ENCODE results near the gene HLA-DPA1.

Gene HLA-DPA1

GRCh38 chr6:33014841-33015634 lies 58.4 kb downstream of the HLA-DPA1 start:
- peak; percentile 77 for DNase-seq

Data from RPMI8226 (cell line).